Muscle of back (tissue), 11 donors: Measurements from ENCODE around the gene EXOC6B. TPM values are rescaled to one million over a fixed set of nuclear protein-coding genes. Genes with fewer than 3 reads are reported as not detected.

ENCODE experiments used
- DNase-seq, 3 donors: peaks; one replicate each; pipeline versions ENCODE4 v3.0.0 to v3.0.0-alpha.2; 2013
- polyA plus RNA-seq, 10 donors: library from polyadenylated mRNA; unstranded; fragments of 120-200 nt; gene quantifications; one replicate each; pipeline ENCODE4 v1.2.1, GENCODE V29; 2013; ENCODE audit not compliant: insufficient read length in 10 of 10

The EXOC6B gene
- polyA plus RNA-seq, 10 donors: 9.1 to 15.4 (median 12.0) TPM

DNA sequence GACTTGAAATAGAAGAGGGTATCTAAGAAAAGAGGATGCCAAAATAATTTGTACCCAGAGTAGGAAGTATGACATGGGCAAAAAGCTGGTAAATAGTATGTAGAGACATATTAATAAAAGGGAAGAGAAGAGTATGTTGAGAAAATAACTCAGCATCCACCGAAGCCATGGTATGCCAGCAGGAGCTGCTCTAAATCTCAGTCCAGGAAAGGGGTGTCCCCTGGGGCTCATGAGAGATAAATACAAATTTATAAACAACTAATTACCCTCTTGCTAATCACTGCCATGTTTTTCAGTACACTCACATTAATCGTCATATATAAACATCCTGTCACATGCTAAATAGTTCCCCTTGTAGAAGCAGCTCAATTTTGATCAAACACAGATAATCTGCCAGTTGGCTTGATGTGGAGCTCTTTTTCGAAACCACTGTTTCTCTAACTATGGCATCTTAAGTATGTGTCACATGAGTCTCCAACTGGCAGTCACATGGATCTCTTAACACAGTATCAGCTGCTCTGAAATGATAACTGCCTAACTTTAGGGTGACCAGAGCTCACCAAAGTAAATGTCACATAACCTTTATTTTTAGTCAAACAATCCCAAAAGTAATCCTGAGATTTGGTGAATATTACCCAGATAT lies 31.9 kb downstream of the EXOC6B start:
- peak in 2 of 3 donors; percentile 4 to 23 for DNase-seq

DNA sequence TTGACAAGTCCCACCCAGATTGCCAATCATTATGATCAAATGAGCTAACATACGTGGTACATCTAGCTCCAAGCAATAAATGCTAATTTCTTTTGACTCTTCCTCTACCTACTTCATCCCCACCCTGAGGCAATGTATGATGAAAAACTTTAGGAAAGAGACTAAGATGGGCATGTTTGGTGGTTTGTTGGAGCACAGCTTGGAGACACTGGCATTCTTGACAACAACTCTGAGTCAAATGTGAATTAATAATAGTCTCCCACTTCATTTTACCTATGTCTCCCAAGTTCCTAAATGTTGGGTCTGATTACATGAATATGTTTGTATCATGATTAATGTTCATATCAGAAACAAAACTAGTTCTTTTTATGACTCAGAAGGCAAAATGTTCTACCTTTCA lies 36.6 kb downstream of the EXOC6B start:
- no peak for DNase-seq

DNA sequence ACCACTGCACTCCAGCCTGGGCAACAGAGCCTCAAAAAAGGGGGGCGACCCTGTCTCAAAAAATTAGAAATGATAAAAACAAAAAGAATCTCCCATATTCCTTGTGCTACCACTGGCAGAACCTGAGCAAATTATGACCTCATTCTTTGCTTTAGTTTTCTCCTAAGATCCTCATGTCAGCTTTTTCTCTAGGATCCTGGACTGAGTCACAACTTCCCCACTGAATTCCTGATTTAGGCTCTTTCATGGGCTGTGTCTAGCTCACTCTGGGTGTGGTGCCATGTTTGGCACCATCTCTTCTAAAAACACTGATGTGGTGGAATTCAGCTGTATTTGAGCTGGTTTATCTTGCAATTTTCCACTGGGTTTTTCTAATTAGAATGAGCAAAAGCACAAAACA lies 37.1 kb downstream of the EXOC6B start:
- DNase-seq: no peak

DNA sequence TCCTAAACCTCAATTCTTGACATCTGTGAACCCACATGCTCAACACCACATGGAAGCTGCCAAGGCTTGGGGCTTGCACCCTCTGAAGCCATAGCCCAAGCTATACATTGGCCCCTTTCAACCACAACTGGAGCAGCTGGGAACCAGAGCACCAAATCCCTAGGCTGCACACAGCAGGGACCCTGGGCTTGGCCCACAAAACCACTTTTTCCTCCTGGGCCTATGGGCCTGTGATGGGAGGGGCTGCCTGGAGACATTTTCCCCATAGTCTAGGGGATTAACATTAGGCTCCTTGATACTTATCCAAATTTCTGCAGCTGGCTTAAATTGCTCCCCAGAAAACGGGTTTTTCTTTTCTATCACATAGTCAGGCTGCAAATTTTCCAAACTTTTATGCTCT lies 40.3 kb downstream of the EXOC6B start:
- DNase-seq: no peak

DNA sequence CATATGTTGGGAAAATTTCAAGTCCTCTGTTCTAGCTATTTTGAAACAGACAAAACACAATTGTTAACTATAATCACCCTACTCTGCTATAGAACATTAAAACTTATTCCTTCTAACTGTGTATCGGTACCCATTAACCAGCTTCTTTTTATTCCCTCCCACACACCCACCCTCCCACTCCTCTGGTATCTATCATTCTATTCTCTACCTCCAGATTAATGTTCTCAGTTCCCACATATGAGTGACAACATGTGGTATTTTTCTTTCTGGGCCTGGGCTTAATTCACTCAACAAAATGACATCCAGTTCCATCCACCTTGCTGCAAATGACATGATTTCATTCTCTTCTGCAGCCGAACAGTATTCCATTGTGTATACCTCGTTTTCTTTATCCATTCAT lies 43.3 kb downstream of the EXOC6B start:
- DNase-seq: no peak

DNA sequence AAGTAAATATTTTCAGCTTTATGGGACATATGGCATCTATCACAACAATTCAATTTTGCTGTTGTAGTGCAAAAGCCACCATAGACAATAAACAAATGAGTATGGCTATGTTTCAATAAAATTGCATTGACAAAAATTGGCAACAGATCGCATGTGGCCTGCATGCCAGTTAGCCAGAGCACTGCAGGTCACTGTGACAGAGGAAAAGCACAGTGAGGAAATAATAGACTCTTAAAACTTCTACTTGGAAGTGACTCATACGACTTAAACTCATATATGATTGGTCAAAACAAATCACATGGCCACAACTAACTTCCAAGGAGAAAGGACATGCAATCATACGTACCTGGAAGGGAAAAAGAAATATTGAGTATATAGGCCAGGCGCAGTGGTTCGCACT lies 44.4 kb downstream of the EXOC6B start:
- DNase-seq: no peak

DNA sequence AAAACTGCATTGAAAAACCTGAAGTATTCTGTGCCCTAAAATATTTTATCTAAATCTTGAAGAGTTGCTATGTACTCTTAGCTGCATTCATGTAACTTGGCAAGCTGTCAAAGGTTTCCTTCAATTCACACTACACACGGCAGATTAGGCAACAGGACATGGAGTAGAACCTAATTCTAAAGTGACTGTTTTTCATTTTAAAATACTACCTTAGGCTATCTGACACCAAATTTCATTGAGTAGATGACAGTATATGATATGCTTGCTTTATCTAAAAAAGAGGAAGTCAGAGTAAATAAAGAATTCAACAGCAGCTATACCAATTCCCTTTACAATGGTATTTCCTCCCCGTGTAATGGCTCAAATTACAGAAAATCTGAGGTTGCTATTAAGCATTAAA lies 45.4 kb downstream of the EXOC6B start:
- DNase-seq: peak in 1 of 3 donors; percentile 22

DNA sequence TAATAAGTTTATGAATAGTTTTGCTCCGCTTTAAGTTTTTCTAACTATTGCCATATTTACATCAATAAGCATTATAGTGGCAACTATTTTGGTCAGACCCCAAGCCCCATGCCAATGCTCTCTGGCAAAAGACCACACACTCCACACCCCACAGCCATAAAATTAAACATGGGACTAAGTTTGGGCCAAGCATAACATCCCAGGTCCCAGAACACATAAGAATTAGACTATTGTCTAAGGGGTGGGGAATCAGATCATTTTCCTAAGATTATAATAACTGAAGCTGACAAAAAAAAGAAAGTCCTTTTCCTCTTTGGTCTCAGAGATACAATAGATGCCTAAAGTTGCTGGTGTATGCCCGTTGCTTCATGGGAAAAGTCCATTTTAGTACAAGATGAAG lies 46.3 kb downstream of the EXOC6B start:
- DNase-seq: no peak

DNA sequence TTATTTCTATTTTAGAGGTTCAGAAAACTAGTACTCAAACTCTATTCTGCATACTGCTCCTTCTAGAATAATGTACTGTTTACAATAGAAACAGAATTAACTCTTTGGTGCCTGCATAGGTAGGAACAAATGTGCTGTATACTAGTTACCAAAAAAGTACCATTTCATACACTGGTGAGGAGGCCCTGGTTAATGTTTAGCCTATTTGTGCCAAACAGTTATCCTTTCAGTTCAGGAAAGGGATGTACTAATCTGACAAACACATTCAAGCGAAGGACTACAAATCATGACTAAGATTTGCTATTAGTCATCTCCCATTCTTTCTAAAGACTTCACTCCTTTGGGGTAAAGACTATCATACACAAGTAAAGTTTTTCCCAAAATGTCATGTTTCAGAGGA lies 47.4 kb downstream of the EXOC6B start:
- no peak for DNase-seq

DNA sequence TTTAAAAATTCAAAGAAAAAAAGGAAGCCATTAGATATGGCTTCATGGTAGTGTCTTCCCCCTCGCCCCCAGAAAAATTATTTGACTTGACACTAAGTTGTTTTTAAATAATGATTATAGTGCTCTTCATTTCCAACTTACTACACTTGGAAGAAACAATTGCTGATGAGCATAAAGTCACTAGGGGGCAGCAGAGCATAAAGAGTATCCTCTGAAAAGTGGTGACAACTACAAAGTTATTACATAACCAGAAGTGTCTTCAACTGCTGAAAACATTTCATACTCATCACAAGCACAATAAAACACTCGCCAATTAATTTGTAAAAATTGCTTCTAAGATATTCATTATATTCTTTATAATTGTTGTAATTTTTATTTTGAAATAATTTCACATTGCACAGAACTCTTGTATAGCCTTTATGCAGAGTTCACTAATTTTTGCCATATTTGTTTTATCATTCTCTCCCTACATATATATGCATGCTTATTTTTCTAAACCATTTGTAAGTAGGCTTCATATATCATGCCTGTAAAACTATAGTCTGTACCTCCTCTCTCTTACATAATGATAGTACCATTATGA lies 54.9 kb downstream of the EXOC6B start:
- peak; percentile 67 to 79 (median 72) for DNase-seq

DNA sequence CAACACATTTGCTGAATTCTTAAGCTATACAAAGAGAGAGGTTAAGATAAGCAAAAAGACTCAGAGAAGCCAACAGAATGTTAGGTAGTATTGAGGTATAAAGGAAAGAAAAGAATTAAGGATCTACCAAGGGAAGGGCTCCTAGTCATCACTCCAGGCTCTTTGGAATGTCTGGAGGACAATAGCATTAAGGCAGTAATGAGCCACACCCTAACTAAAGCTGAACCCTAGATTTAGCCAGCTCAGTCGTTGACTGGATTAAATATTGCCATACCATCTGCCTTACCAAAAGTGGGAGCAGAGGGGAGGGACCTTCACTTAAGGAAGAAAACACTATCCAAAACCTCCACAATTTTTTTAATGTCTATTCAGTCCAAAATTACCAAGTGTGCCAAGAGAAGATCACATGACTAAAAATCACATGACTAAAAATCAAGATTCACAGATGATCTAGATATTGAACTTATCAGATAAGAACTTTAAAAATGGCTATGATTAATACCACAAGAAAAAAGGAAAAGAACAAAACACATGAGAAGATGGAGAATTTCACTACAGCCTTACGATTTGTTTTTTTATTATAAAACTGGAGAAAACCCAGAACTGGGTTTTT lies 59.7 kb downstream of the EXOC6B start:
- no peak for DNase-seq

DNA sequence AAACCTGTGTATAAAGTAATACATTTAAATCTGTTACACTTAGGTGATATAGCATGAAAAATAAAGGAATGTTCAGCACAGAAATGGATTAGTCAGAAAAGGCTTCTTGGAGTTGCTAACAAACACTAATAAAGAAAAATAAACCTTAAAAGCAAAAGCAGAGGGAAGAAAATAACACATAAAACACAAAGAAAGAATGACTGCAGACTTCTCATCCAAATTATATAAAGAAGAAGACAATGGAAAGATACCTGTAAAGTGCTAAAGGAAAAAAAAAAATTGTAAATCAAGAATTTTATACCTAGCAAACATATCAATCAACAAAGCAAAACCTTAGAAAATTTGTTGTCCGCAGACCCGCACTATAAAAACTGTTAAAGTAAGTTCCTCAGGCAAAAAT lies 63.6 kb downstream of the EXOC6B start:
- DNase-seq: no peak

DNA sequence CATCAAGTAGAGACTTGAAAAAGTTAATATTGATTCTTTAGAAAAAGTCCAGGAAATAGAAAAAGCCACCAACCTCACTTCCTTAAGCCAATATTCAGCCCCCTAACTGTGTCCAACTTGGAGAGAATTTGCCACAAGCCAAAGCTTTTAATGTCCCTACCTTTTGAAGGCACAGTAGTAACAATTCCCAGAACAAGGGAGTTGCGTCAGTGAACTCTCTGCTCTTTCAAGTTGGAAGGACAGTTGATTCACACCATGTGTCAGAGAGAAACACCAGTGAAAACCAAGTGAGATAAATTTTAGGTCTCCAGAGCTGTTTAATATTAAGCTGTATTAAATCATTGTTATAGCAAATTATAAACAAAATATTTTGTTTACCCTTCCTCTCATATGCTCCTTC lies 66.1 kb downstream of the EXOC6B start:
- DNase-seq: no peak

DNA sequence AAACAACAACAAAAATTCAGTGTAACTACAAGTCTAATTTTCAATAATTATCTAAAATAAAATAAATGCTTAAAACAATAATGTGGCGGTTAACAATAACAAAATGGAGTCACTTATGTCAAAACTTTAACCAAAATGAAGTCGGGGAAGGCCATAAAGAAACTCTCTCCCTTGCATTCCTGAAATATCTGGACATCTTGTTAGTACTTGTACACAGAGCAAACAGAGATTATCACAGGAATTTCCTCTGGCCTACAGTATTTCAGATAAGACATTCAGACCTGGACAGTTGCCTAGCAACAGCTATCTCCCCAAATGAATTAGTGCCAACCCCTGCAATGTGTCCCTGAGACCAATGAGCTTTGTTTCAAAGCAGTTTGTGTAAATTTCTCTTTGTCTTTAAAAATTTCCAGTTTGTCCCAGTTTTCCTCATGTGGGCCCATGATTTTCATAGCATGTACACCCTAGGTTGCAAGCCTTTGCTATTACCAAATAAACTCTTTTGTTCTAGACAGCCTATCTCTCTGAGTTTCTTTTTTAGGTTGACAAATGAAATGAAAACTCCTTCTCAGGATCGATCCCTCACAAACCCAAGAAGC lies 68.6 kb downstream of the EXOC6B start:
- DNase-seq: peak in 1 of 3 donors; percentile 7

DNA sequence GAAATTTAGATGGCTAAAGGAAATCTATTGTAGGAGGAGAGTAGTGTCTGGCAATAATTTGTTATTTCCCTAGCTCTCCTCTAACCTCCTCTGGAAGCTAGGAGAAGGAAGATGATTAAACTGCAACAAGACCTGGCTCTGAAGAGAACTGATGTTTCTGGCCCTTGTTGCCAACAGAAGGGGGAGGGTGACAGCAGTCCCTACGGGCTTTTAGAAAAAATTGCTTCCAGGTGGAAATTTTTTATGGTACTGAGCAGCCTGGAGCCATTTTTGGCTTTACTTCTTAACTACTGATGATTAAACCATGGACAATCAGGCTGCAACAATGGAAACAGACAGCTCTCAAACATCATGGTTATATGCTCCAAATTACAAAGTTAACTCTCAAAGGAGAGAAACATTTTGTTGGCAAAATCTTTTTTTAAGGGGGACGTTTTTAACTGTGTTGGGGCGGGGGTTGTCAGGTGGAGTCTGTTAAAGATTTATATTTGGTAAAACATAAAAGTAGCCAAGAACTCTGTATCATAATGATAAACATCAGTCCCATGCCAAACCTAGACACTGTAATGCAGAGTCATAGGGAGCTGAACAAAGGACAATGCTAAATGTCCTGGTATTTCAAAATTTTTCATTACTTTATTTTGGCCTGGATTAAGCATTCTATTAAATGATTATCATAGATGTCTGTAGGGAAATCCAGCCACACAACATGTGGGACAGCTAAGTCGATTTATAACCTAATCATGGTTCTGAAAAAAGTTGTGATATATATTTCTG lies 70.0 kb downstream of the EXOC6B start:
- peak; percentile 49 to 82 (median 75) for DNase-seq

DNA sequence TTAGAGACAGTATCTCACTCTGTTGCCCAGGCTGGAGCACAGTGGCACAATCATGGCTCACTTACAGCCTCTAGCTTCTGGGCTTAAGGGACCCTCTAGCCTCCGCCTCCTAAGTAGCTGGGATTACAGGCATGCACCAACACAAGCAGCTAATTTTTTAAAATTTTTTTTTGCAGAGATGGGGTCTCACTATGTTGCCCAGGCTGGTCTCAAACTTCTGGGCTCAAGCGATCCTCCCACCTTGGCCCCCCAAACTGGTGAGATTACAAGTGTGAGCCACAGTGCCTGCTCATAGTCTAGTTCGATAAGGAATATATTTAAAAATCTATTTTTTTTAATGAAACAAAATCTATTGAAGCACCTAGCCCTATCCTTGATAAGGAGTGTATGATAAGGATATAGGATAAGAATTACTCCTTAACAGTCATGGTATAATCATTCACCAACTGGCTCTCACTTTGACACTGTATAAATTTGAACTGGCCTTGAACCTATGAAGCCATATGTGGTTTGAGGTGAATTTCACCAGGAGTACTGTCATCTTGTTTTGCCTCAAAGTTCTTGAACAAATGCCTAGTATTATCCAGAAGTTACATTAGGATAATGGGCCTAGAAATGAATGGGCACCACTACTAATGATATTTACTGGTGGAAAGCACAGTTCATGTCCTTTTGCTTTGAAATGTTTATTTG lies 71.1 kb downstream of the EXOC6B start:
- DNase-seq: no peak

DNA sequence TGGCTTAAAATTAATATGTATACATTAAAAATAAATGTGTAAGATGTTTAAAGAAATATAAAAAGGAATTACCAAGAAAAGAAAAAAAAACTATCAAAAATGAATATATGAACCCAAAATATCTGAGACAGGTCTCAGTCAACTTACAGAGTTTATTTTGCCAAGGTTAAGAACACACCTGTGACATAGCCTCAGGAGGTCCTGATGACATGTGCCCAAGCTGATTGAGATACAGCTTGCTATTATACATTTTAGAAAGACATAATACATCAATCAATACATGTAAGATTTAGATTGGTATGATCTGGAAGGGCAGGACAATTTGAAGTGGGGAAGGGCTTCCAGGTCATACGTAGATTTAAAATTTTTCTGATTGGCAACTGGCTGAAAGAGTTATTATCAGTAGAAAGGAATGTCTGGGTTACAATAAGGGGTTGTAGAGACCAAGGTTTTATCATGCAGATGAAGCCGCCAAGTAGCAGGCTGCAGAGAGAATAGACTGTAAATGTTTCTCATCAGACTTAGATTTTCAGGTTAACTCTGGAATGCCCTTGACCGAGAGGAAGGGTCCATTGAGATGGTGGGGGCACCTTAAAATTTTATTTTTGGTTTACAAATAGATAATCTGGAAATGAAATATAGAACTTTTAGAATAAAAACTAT lies 74.7 kb downstream of the EXOC6B start:
- no peak for DNase-seq

DNA sequence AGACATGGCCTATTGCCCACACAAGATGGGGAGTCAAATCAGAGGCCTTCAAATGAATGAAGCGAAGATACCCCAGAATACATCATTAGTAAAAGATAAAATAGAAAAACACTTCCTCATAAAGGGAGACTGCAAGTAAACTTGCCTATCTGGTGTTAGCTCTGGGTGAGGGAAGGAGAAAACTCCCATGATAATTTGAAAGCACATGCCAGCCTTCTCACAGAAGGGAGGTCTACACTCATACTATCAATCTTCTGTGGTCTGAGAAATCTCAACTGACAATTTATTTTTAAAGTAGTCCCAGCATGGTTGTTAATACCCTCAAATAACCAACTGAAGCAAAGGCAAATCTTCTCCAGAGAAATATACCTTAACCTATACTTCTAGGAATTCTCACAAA lies 75.4 kb downstream of the EXOC6B start:
- no peak for DNase-seq

DNA sequence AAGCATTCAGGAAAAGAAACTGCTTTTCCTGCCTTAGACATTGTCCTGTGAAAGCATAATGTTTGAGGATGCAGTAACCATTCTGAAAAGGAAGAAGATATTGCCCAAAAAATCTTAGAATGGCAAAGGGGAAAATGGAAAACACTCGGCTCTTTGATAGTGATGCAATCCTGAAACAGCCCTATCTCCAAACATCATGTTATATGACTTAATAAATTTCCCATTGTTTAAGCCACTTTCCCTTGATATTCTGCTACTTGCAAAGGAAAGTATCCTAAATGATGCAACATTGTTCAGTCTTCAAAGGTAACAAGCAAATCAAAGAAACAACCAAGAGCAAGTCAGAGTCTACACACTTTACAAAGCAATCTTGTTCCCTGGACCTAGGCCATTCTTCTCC lies 78.5 kb downstream of the EXOC6B start:
- no peak for DNase-seq

DNA sequence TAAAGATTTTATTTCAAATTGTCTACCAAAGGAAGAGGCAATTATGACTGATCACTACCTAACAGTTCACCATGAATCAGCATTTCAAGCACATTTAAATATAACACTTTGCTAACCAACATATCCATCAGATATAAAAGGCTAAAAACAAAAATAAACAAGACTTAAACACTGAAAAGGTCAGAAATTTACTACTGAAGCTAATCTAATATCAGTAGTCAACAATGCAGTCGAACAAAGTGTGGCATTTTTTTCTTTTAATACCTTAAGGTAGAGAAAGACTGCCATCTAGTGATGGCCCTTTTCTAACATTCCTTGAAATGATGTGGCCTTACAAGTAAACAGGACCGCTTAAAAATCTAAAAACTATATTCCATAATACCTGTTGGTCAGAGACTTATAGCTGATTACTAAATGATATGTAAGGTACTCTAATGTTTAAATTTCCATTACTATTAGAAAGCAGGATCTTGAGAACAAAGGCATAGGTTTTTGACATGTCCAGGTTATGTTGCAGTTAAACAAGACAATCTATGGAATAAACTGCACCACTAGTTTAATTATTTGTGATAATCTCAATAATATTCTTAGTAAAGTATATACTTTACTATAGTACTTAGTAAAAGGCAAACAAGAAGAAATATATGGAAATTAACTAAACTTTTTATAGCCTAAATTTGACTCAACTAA lies 80.0 kb downstream of the EXOC6B start:
- peak; percentile 47 to 80 (median 70) for DNase-seq

DNA sequence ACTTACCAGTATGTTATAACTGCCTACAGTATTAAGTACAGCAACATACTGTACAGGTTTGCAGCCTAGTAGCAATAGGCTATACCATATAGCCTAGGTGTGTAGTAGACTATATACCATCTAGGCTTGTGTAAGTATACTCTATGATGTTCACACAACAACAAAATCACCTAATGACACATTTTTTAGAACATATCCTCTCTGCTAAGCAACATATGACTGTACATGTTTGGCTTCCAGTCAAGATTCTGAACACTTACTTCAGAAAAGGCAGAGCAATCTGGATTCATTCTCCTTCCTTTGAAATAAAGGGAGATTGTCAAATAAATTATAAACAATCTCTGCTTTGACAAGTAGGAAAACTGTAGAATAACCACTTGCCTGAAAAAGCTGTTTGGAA lies 81.8 kb downstream of the EXOC6B start:
- DNase-seq: no peak
